DND-41 (cell line): ENCODE results near the gene UBN2.

ENCODE experiments used
- ATAC-seq: fragments of 200-7000 bp; cut with Tn5 transposase; 3 replicates; pipeline ENCODE4 v1.9.1; 2021; ENCODE audit warnings: low read depth; ENCODE audit not compliant: insufficient read depth
- DNase-seq: peaks from one replicate; pipeline ENCODE4 v3.0.0-alpha.2; 2020
- H2AFZ ChIP-seq: 2 replicates; pipeline ENCODE4 v1.6.0; 2012; ENCODE audit warnings: low read depth, low read length
- H3K27ac ChIP-seq: 2 replicates; pipeline ENCODE4 v1.5.1; 2012; ENCODE audit warnings: low read length, inconsistent platforms
- H3K27me3 ChIP-seq: fragments of 200-600 bp; sonication (generic); 2 replicates; pipeline ENCODE4 v1.6.0; 2012; ENCODE audit warnings: low read length, mild to moderate bottlenecking, inconsistent platforms; ENCODE audit not compliant: insufficient read depth, poor library complexity
- H3K36me3 ChIP-seq: 2 replicates; pipeline ENCODE4 v1.5.1; 2012; ENCODE audit warnings: low read length, inconsistent platforms; ENCODE audit not compliant: insufficient read depth
- H3K4me1 ChIP-seq: 2 replicates; pipeline ENCODE4 v1.5.1; 2012; ENCODE audit warnings: mild to moderate bottlenecking, low read length; ENCODE audit not compliant: insufficient read depth
- H3K4me2 ChIP-seq: 2 replicates; pipeline ENCODE4 v1.6.0; 2012; ENCODE audit warnings: mild to moderate bottlenecking, moderate library complexity, low read length, inconsistent platforms; ENCODE audit not compliant: insufficient read depth
- H3K4me3 ChIP-seq, 2 experiments: fragments of 200-600 bp in 1 of 2; shearing (Covaris generic) in 1 of 2; 2 replicates each; pipeline ENCODE4 v1.5.1; 2012 to 2016; ENCODE audit warnings: inconsistent platforms in 2 of 2, low read length in 2 of 2, mild to moderate bottlenecking in 2 of 2, low read depth in 1 of 2, moderate library complexity in 1 of 2
- H3K79me2 ChIP-seq: 2 replicates; pipeline ENCODE4 v1.6.0; 2012; ENCODE audit warnings: low read length, inconsistent platforms; ENCODE audit not compliant: insufficient read depth
- H3K9ac ChIP-seq: 2 replicates; pipeline ENCODE4 v1.6.0; 2012; ENCODE audit warnings: low read depth, mild to moderate bottlenecking, inconsistent platforms, low read length, moderate library complexity
- H3K9me3 ChIP-seq: 2 replicates; pipeline ENCODE4 v1.5.1; 2012; ENCODE audit warnings: low read length, moderate library complexity, mild to moderate bottlenecking, inconsistent platforms; ENCODE audit not compliant: insufficient read depth, severe bottlenecking
- H4K20me1 ChIP-seq: 2 replicates; pipeline ENCODE4 v1.6.0; 2012; ENCODE audit warnings: low read length; ENCODE audit not compliant: insufficient read depth
- EZH2 ChIP-seq: IDR thresholded peaks from 3 replicates; pipeline ENCODE4 v1.6.1; 2012; ENCODE audit warnings: borderline replicate concordance, low read depth, mild to moderate bottlenecking, moderate library complexity, low read length, inconsistent platforms; ENCODE audit not compliant: severe bottlenecking
- TF ChIP-seq, protein P1 (sequence below): IDR thresholded peaks from 2 replicates; pipeline ENCODE4 v1.5.1; 2012; ENCODE audit warnings: borderline replicate concordance, low read length, moderate library complexity, mild to moderate bottlenecking; ENCODE audit not compliant: poor library complexity, severe bottlenecking; ENCODE audit errors: extremely low read depth

The UBN2 gene

DNA sequence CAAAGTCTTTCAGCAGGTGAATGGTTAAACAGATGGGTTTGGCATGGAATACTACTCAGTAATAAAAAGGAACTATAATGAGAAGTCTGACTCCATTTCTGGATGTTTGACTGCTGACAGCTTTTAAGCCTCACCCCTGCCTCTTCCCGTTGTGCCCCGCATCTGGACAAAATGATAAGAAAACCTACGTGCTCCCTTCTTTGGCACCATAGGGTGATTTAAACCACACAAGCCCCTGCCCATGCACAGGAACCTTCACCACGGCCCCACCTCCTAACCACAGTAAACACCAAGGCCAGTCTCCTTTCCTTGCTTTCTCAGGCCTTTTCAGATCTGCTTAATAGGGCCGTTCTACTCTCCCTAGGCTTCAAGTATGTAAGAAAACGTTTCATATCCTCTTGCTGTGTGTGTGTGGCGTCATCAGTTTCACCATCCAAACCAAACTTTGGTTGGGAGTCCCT, 47.1 kb upstream of the UBN2 start:
- Histone ChIP-seq H2AFZ (no peak overlapping the region), H3K4me2 (no peak overlapping the region), H3K79me2 (no peaks in the 10 kb centered on the region), H3K9me3 (no peaks in the 10 kb centered on the region), H3K27ac (no peak overlapping the region), H3K4me3 (no peak overlapping the region), H4K20me1 (no peaks in the 10 kb centered on the region), H3K4me1 (no peaks in the 10 kb centered on the region), H3K27me3 (no peaks in the 10 kb centered on the region), H3K9ac (no peak overlapping the region), H3K36me3 (peaks cover 12% of the 10 kb centered on the region; the same call in 1 of the 2 replicates)
- TF ChIP-seq, protein P1, sequence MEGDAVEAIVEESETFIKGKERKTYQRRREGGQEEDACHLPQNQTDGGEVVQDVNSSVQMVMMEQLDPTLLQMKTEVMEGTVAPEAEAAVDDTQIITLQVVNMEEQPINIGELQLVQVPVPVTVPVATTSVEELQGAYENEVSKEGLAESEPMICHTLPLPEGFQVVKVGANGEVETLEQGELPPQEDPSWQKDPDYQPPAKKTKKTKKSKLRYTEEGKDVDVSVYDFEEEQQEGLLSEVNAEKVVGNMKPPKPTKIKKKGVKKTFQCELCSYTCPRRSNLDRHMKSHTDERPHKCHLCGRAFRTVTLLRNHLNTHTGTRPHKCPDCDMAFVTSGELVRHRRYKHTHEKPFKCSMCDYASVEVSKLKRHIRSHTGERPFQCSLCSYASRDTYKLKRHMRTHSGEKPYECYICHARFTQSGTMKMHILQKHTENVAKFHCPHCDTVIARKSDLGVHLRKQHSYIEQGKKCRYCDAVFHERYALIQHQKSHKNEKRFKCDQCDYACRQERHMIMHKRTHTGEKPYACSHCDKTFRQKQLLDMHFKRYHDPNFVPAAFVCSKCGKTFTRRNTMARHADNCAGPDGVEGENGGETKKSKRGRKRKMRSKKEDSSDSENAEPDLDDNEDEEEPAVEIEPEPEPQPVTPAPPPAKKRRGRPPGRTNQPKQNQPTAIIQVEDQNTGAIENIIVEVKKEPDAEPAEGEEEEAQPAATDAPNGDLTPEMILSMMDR = no peak
- peak; percentile 47; the same call in 2 of the 3 replicates for ATAC-seq
- peak; percentile 8 for DNase-seq

DNA sequence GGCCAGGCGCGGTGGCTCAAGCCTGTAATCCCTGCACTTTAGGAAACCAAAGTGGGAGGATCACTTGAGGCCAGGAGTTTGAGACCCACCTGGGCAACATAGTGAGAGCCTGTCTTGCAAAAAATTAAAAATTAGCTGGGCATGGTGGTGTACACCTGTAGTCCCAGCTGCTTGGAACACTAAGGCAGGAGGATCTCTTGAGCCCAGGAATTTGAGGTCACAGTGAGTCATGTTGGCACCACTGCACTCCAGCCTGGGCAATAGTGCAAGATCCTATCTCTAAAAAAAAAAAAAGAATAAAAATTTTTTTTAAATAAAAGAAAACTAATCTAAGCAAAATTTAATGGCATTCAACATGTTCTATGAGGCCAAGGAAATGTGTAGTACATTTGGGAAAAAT, 44.9 kb upstream of the UBN2 start:
- TF ChIP-seq, protein P1 = no peak
- TF ChIP-seq EZH2 = no peak
- no peaks in the 10 kb centered on the region for H3K4me1 ChIP-seq
- H2AFZ ChIP-seq = no peak overlapping the region
- peaks cover 9% of the 10 kb centered on the region; the same call in 1 of the 2 replicates for H3K36me3 ChIP-seq
- no peak for DNase-seq
- no peak overlapping the region for H3K4me2 ChIP-seq
- no peaks in the 10 kb centered on the region for H3K27me3 ChIP-seq
- no peaks in the 10 kb centered on the region for H3K9me3 ChIP-seq
- no peak overlapping the region for H3K4me3 ChIP-seq
- H3K9ac ChIP-seq = no peak overlapping the region
- no peaks in the 10 kb centered on the region for H4K20me1 ChIP-seq
- no peak overlapping the region for H3K27ac ChIP-seq
- H3K79me2 ChIP-seq = no peaks in the 10 kb centered on the region
- no peak for ATAC-seq

DNA sequence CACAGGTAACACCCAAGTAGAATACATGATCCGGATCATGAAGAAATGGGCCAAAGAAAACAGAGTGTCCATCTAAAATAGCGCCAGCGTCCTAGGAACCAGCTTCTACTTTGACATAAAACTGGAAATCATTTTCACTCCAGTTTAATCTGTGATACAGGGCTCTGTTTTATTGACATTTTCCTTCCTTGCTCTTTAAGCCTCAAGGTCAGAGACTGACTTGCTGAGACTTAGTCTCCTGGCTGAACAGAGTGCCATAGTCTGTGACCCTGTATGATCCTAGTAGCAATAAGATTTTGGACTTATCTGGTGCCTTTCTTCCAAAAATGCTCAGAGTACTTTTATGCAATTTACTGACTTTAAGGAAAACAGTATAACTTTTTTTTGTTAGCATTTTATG, 41.7 kb upstream of the UBN2 start:
- H3K36me3 ChIP-seq = no peaks in the 10 kb centered on the region

More for the DNA sequence above, 41.7 kb upstream of the UBN2 start:
- Histone ChIP-seq H3K9ac (no peak overlapping the region), H3K4me1 (no peaks in the 10 kb centered on the region), H3K27ac (no peak overlapping the region), H3K4me2 (no peak overlapping the region), H3K79me2 (no peaks in the 10 kb centered on the region), H2AFZ (no peak overlapping the region), H3K27me3 (no peaks in the 10 kb centered on the region), H4K20me1 (no peaks in the 10 kb centered on the region), H3K4me3 (no peak overlapping the region), H3K9me3 (no peaks in the 10 kb centered on the region)
- TF ChIP-seq, protein P1 = no peak
- no peak for TF ChIP-seq EZH2
- DNase-seq (no peak), ATAC-seq (no peak)
